Gastrocnemius medialis (tissue), 4 donors: ENCODE results near the gene CUX1.

Experiments used
- CTCF ChIP-seq, 5 experiments: fragments of 450-650 bp in 3 of 5; fragments of 200-600 bp in 2 of 5; sonication (generic) in 2 of 5; IDR thresholded peaks in 4 of 5; conservative IDR thresholded peaks in 1 of 5; 1 replicate in 4 of 5; 2 replicates in 1 of 5; pipeline ENCODE4 v1.5.1; 2016 to 2019; ENCODE audit warnings: antibody characterized with exemption in 5 of 5, mild to moderate bottlenecking in 3 of 5, moderate library complexity in 3 of 5
- POLR2A ChIP-seq, 2 donors: fragments of 450-650 bp; IDR thresholded peaks; one replicate each; pipeline ENCODE4 v1.6.1; 2017; ENCODE audit warnings: antibody characterized with exemption in 2 of 2, mild to moderate bottlenecking in 2 of 2, moderate library complexity in 2 of 2

GRCh38 chr7:102049765-102050164 is 232.3 kb downstream of the CUX1 start:
- no peak for TF ChIP-seq CTCF (IDR thresholded peaks at IDR 0.05 in 4 of 5, conservative IDR thresholded peaks at IDR 0.05 in 1 of 5)
- no peak for TF ChIP-seq POLR2A (IDR thresholded peaks at IDR 0.05)
